ENCODE results near the gene DOK7.

DNA sequence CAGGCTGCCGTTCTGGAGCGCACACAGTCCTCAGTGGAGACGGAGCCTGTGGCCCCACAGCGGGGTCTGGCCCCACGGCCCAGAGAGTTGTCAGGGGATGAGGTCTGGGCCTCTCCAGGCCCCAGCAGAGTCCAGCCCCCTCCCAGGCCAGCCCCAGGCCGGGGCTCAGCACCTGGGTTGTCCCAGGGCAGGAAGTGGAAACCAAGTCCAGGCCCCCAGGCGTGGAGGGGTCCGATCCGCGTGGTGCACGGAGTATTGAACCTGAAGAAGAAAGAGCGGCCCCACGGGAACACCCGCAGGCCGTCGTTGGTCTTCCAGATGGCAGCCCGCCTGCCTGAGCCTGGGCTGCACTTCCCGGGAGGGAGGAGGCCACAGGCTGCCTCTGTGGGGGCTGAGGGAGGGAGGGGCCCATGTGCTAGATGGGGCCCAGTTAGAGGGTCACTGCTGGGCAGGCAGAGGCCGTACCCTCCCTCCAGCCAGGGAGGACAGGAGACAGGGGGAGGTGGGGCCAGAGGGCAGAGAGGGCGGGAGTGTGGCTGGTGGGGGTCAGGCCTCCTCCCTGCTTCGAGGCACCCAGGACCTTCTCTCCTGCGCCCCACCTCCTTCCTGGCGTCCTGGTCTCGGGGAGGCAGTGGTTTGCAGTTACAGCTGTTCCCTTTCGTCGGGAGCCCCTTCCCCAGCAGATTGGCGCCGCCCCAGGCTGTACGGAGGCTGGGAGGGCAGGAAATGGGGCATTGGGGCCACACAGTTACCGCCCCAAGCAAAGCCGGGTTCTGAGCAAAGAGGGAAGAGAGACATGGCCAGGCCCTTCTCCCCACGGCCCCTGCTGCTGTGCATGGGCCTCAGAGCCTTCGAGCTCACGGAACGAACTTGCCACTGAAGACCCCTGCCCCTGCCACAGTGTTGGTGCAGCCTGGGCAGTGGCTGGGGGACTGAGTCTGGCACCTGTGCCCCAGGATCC is 13.3 kb upstream of the DOK7 start:
- TF ChIP-seq, protein P1, sequence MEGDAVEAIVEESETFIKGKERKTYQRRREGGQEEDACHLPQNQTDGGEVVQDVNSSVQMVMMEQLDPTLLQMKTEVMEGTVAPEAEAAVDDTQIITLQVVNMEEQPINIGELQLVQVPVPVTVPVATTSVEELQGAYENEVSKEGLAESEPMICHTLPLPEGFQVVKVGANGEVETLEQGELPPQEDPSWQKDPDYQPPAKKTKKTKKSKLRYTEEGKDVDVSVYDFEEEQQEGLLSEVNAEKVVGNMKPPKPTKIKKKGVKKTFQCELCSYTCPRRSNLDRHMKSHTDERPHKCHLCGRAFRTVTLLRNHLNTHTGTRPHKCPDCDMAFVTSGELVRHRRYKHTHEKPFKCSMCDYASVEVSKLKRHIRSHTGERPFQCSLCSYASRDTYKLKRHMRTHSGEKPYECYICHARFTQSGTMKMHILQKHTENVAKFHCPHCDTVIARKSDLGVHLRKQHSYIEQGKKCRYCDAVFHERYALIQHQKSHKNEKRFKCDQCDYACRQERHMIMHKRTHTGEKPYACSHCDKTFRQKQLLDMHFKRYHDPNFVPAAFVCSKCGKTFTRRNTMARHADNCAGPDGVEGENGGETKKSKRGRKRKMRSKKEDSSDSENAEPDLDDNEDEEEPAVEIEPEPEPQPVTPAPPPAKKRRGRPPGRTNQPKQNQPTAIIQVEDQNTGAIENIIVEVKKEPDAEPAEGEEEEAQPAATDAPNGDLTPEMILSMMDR (IDR thresholded peaks at IDR 0.05; ENCODE audit: borderline replicate concordance, extremely low read depth, low read length, poor library complexity, severe bottlenecking), result no peak
- no peak for TF ChIP-seq EZH2 (IDR thresholded peaks at IDR 0.05; ENCODE audit: borderline replicate concordance, low read depth, low read length, severe bottlenecking)
